ENCODE results near the gene MUC5B. TPM values are rescaled to one million over a fixed set of nuclear protein-coding genes. Genes with fewer than 3 reads are reported as not detected.

Gene MUC5B
- total RNA-seq, 2 experiments from 2014 or later: not detected

DNA sequence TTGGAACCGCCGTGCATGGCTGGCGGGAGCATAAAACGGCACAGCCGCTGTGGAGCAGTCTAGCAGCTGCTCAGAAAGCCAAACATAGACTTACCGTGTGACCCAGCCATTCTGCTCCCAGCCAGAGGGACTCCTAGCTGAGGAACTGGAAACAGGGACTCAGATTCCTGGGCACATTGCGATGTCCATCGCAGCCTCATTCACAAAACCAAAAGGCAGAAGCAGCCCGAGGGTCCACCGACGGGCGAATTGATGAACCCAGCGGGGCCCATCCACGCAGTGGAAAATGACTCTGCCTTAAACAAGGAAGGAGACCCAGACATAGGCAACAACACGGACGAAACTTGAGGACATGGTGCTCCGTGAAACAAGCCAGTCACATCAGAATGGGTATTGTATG lies 5.7 kb upstream of the MUC5B start:
- no peak for DNase-seq
- H3K27ac Mint-ChIP-seq: no peak overlapping the region
- H3K27me3 Mint-ChIP-seq: peaks cover 15% of the 10 kb centered on the region
- H3K4me3 Mint-ChIP-seq: no peak overlapping the region
- POLR2A ChIA-PET: no interaction called here
- H3K9me3 Mint-ChIP-seq: peaks cover 3% of the 10 kb centered on the region
- no peaks in the 10 kb centered on the region for H3K4me1 Mint-ChIP-seq
- no peaks in the 10 kb centered on the region for H3K36me3 Mint-ChIP-seq
- ATAC-seq (ENCODE audit: low read depth): no peak

DNA sequence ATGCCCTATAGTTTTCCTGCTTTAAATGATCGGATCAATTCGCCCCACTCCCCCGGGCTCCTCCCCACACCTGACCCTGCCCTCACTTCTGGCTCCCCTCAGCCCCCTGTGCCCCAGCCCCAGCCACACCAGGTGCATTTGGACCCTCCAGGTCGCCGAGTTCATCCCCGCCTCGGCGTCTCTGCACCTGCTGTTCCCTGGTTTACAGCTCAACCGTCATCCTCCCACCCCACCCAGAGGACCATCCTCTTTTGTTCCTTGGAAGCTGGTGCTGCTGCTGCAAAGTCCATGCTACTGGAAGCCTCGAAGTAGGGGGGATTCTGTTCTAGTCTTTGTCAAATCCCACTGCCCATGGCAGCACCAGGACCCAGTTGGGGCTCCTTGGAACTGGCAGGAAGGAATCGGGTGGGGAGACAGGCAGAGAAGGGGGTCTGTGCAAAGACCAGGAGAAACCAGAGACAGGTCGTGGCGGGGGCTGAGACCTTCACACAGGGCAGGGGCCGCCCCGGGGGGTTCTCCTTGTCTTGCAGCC lies 4.5 kb upstream of the MUC5B start:
- DNase-seq (no peak), ATAC-seq (ENCODE audit: low read depth) (no peak)
- no peaks in the 10 kb centered on the region for H3K36me3 Mint-ChIP-seq
- no peaks in the 10 kb centered on the region for H3K9me3 Mint-ChIP-seq
- no peak overlapping the region for H3K4me3 Mint-ChIP-seq
- no peaks in the 10 kb centered on the region for H3K4me1 Mint-ChIP-seq
- POLR2A ChIA-PET: no interaction called here
- no peak overlapping the region for H3K27ac Mint-ChIP-seq
- H3K27me3 Mint-ChIP-seq: peaks cover 8% of the 10 kb centered on the region

DNA sequence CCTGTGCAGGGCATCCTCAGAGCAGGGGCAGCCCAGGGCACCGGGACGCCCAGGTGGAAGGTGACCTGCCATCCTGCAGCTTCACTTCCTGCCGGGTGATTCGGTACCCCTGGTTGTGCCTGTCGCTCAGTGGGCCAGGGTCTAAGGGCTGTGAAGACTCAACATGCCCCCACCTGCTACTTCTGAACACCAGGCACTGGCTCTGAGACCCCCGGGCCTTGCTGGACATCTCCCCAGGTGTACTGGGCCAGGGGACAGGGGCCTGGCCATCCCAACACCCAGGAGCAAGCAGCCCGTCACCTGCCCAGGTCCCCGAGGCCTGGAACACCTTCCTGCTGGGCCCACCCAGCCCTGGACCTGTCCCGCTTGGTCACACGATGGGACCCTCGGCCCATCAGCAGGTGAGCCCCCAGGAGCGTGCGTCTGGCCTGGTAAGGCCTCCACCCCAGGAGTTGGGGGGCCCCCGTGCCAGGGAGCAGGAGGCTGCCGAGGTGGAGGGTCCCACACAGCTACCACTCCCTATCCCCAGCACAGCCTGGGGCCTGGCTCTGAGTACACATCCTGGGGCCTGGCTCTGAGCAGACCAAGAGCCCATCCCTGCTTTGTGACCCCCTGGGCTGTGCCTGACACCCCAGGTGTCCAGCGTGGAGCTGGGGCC lies 3.9 kb upstream of the MUC5B start:
- DNase-seq (no peak), ATAC-seq (ENCODE audit: low read depth) (no peak)
- H3K4me1 Mint-ChIP-seq: no peaks in the 10 kb centered on the region
- H3K36me3 Mint-ChIP-seq: no peaks in the 10 kb centered on the region
- no peaks in the 10 kb centered on the region for H3K9me3 Mint-ChIP-seq
- no peak overlapping the region for H3K27ac Mint-ChIP-seq
- POLR2A ChIA-PET: no interaction called here
- peaks cover 4% of the 10 kb centered on the region for H3K27me3 Mint-ChIP-seq
- H3K4me3 Mint-ChIP-seq: no peak overlapping the region

DNA sequence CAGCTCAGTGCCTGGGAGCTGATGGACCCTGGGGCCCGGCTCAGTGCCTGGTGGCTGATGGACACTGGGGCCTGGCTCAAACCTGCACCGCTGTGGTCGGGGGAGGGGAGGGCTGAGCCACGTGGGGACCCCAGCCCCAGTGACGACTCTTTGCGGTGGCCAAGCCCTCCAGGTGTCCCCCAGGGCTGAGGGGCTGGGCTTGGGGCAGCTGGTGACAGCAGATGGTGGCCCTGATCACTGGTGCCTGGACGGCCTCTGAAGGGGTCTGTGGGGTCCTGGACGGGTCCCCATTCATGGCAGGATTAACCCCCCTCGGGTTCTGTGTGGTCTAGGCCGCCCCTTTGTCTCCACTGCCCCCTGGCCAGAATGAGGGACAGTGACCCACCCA lies 3.4 kb upstream of the MUC5B start:
- ATAC-seq (ENCODE audit: low read depth): no peak
- H3K9me3 Mint-ChIP-seq: no peaks in the 10 kb centered on the region
- POLR2A ChIA-PET: no interaction called here
- no peaks in the 10 kb centered on the region for H3K36me3 Mint-ChIP-seq
- H3K4me1 Mint-ChIP-seq: no peaks in the 10 kb centered on the region
- H3K27ac Mint-ChIP-seq: no peak overlapping the region
- no peak overlapping the region for H3K4me3 Mint-ChIP-seq
- DNase-seq: no peak
- H3K27me3 Mint-ChIP-seq: no peaks in the 10 kb centered on the region

DNA sequence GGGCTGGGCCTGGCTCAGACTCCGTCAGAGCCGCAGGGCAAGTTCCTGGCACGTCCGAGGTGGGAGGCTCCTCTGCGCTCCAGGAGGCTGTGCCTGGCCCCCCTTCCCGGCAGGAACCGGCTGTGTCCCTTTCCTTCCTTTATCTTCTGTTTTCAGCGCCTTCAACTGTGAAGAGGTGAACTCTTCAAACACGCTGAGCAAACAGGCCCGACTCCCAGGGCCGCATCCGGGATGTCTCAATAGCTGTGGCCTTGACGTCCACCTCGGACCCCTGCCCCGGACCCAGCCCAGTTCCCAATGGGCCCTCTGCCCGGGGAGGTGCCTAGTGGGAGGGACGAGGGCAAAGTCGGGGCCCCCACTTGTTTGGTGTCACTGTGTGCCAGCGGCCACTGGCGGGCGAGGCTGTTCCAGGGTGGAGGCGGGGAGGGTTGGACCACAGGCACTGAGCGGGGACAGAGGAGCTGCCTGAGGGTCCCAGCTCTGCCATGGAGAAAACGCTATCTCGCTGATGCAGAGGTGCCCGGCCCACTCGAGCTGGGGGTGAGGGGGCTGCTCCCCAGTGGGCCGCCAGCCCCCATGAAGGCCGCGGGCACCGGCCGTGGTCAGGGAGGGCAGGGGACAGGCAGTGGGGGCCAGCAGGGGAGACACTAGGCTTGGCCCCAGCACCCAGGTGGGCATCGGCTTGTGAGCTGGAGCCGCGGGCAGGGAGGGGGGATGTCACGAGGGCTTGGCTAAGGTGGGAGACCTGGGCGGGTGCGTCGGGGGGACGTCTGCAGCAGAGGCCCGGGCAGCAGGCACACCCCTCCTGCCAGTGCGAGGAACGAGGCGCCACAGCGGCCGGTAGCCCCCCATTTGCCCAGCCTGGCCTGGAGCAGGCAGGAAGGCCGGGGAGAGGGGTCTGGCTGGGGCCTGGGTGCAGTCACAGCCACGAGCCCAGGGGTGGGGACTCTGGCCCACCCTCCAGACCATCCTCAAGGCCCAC lies 2.7 kb upstream of the MUC5B start:
- Mint-ChIP-seq H3K36me3 (no peaks in the 10 kb centered on the region), H3K9me3 (no peaks in the 10 kb centered on the region), H3K4me3 (no peak overlapping the region), H3K4me1 (no peaks in the 10 kb centered on the region), H3K27me3 (no peaks in the 10 kb centered on the region), H3K27ac (no peak overlapping the region)
- POLR2A ChIA-PET: no interaction called here
- DNase-seq (no peak), ATAC-seq (ENCODE audit: low read depth) (no peak)

DNA sequence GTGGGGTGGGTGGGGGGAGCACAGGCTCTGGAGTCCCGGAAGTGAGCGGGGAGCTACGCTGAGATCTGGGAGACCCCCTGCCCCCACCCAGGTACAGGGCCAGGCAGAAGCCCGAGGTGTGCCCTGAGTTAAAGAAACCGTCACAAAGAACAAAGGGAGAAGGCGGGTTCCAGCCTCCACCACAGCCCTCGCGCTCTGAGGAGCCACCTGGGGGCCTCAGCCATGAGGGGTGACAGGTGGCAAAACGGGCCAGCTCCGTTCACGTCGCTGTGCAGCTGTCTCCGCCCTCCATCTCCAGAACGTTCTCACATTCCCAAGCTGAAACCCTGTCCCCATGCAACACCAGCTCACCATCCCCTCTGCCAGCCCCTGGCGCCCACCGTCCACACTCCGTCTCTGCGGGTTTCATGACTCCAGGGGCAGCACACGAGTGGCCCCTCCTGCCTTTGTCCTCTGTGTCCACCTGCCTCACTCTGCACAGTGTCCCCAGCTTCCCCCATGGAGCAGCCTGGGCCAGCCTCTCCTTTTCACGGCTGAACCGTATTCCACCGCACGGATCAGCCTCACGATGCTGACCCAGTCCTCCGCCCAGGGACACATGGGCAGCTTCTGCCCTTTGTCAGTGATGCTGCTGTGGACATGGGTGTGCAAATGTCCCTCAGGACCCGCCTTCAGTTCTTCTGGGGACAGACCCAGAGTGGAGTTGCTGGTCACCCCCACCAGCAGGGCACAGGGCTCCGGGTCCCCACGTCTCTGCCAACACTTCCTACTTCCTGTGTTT lies 1.7 kb upstream of the MUC5B start:
- H3K4me1 Mint-ChIP-seq: no peaks in the 10 kb centered on the region
- no peak for ATAC-seq (ENCODE audit: low read depth)

DNA sequence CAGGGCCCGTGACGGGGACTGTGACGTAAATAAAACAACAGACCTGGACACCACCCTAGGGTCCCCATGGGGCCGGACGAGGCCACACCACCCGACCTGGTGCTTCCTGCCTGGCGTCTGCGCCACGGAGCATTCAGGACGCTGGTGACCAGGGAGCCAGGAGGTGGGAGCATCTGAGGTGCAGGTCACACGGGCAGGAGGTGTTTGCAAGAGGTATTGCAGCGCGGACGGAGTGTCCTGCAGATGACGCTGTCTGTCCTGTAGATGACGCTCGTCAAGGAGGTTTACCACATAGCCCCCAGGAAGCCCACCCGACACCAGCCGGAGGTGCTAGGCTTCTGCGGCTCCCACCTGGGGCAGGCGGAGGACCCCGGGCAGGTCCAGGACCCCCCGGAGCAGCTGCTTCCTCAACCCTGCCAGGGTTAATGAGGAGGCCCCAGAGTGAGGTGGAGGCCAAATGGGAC lies 986 bp upstream of the MUC5B start:
- Mint-ChIP-seq H3K27me3 (no peaks in the 10 kb centered on the region), H3K36me3 (no peaks in the 10 kb centered on the region), H3K9me3 (no peaks in the 10 kb centered on the region), H3K4me1 (no peaks in the 10 kb centered on the region), H3K27ac (no peak overlapping the region), H3K4me3 (no peak overlapping the region)
- no peak for DNase-seq
- ATAC-seq (ENCODE audit: low read depth): no peak
- POLR2A ChIA-PET: no interaction called here

More for the DNA sequence above, 1.7 kb upstream of the MUC5B start:
- Mint-ChIP-seq H3K36me3 (no peaks in the 10 kb centered on the region), H3K4me3 (no peak overlapping the region), H3K27ac (no peak overlapping the region), H3K9me3 (no peaks in the 10 kb centered on the region), H3K27me3 (no peaks in the 10 kb centered on the region)
- POLR2A ChIA-PET: no interaction called here
- DNase-seq: no peak

DNA sequence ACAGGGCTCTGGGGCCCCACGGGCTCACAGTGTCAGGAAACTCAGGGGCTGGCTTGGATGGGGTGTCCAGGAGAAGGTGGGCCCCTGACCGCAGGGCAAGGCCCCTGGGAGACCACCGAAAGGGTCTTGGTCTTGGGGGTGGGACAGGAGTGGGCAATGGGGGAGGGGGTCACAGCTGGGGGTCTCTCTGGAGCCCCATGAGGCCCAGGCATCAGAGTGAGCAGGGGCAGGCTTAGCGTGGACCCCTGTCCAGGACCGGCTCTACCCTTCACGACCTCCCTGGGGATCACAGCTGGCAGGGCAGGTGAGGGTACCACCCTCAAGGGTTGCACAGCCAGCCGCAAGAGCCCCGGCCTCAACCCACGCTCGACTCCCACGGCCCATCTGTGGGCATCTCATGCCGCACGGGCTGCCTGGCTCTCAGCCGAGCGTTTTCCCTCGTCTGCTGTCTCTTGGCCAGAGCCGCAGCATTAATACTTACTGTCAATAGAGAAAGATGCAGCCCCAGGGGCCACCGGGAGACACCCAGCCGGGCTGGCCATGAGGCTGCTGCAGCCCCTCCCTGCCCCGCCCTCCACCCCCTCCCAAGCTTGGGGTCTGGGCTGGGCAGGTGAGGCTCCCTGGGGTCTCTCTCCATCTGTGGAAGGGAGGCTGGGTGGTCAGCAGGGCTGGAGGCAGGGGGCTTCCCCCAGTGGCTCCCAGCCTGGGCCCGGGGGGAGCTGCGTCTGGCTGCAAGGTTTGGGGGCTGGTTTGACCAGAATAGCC lies 662 bp downstream of the MUC5B start:
- H3K4me3 Mint-ChIP-seq: no peak overlapping the region
- ATAC-seq (ENCODE audit: low read depth): no peak
- no peaks in the 10 kb centered on the region for H3K27me3 Mint-ChIP-seq
- no peaks in the 10 kb centered on the region for H3K4me1 Mint-ChIP-seq
- no peak overlapping the region for H3K27ac Mint-ChIP-seq
- no peaks in the 10 kb centered on the region for H3K36me3 Mint-ChIP-seq
- no peak for DNase-seq
- no peaks in the 10 kb centered on the region for H3K9me3 Mint-ChIP-seq
- POLR2A ChIA-PET: no interaction called here

DNA sequence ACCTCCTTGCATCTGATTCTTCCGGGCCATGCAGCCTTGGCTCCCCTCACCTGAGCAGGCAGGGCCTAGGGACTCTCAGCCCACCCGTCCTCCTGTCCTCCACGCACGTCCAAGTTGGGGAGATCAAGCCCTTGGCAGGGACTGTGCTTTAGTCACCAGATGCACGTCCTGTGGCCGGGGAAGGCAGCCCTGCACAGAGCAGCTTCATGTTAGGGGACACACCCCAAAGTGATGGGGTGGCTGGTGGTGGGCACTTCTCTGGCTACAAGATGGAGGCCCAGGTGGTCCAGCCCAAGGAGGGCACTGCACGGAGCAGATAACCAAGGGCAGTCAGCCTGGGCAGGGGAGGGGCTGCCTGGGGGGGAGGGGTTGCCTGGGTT lies 1.2 kb downstream of the MUC5B start:
- no peaks in the 10 kb centered on the region for H3K4me1 Mint-ChIP-seq
- H3K27me3 Mint-ChIP-seq: no peaks in the 10 kb centered on the region
- ATAC-seq (ENCODE audit: low read depth) (no peak), DNase-seq (no peak)
- H3K9me3 Mint-ChIP-seq: no peaks in the 10 kb centered on the region
- H3K36me3 Mint-ChIP-seq: no peaks in the 10 kb centered on the region
- POLR2A ChIA-PET: no interaction called here
- no peak overlapping the region for H3K27ac Mint-ChIP-seq
- no peak overlapping the region for H3K4me3 Mint-ChIP-seq

DNA sequence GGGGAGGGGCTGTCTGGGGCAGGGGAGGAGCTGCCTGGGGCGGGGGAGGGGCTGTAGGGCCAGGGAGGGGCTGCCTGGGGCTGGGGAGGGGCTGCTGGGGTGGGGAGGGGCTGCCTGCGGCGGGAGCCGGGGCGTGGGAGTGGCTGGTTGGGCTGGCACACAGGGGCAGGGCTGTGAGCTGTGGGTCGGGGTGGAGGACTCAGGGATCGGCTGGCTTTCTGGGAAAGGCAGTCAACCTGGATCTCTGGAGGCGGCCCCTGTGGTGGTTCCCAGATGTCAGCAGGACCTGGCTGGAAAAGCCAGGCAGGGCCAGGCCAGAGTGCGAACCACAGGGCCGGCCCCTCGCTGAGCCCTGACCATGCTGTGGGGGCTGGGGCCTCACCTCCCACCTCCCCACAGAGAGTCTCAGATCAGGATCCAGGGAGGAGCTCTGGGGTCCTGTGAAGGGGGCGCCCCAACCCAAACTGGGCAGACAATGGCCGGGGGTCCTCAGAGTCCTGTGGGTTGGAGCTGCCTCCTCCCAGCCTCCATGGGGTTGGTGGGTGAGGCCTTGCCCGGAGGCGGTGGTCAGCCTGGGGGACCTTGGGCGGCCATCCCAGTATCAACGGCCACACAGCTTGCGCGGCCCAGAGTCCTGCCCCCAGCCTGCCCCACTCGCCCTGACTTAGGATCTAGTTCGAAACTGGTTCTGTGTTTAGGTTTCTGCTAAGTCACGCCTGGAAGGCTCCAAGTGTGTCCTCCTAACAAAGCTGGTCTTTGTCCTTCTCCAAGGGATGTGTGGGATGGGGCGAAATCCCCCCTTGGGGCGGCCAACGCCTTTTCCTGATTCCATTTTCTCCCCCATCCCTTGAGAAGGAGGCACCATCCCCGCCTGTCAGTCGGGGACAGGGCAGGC lies 1.9 kb downstream of the MUC5B start:
- POLR2A ChIA-PET: no interaction called here
- Mint-ChIP-seq H3K4me1 (no peaks in the 10 kb centered on the region), H3K27me3 (no peaks in the 10 kb centered on the region), H3K36me3 (no peaks in the 10 kb centered on the region), H3K4me3 (no peak overlapping the region), H3K27ac (no peak overlapping the region), H3K9me3 (no peaks in the 10 kb centered on the region)
- DNase-seq (no peak), ATAC-seq (ENCODE audit: low read depth) (no peak)

DNA sequence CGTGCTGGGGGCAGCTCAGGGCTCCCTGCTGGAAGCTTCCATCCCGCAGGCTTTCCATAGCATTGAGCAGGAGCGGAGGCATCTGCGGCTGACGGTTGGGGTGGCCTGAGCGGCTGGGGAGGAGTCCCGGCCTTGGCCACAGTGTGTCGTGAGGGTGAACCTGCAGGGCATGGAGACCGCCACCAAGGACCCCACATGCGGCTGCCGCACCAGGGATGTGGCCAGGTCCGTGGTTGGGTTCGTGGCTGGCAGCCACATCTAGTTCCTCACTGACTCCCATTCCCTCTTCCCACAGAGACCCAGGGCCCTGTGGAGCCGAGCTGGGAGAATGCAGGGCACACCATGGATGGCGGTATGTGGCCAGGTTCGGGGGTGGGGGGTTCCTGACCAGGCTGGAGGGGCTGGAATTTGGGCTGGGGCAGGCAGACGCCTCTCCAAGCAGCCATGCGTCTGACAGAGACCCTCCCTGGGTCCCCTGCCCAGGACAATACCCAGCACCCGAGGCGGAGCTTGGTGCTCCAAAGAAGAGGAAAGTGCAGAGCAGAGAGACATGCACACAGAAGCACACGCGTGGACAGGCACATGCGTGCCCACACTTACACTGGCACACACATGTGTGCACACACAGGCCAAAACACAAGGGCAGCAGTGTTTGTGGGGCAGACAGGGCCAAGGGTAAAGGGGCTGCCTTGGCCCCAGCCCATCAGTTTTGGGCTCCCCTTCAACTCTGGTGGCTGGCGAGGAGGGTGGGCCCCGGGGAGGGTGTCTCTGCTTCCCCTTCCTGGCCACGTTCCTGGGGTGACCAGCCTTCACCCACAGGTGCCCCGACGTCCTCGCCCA lies 2.7 kb downstream of the MUC5B start:
- no peak for DNase-seq
- H3K27me3 Mint-ChIP-seq: no peaks in the 10 kb centered on the region
- H3K4me3 Mint-ChIP-seq: no peak overlapping the region
- POLR2A ChIA-PET: no interaction called here
- H3K9me3 Mint-ChIP-seq: no peaks in the 10 kb centered on the region
- no peak overlapping the region for H3K27ac Mint-ChIP-seq
- H3K4me1 Mint-ChIP-seq: no peaks in the 10 kb centered on the region
- no peaks in the 10 kb centered on the region for H3K36me3 Mint-ChIP-seq
- ATAC-seq (ENCODE audit: low read depth): no peak
